NCI-H510A (cell line): ENCODE data around the gene LTF.
"Not testable (repeated sequence)": the region's sequence is repeated elsewhere in the genome, so short reads cannot be mapped to it uniquely, and the experiment has no call there.

ENCODE experiments used
- DNase-seq: peaks from one replicate; lab custom pipeline; 2025; lab: John Stamatoyannopoulos, UW

The LTF gene

DNA sequence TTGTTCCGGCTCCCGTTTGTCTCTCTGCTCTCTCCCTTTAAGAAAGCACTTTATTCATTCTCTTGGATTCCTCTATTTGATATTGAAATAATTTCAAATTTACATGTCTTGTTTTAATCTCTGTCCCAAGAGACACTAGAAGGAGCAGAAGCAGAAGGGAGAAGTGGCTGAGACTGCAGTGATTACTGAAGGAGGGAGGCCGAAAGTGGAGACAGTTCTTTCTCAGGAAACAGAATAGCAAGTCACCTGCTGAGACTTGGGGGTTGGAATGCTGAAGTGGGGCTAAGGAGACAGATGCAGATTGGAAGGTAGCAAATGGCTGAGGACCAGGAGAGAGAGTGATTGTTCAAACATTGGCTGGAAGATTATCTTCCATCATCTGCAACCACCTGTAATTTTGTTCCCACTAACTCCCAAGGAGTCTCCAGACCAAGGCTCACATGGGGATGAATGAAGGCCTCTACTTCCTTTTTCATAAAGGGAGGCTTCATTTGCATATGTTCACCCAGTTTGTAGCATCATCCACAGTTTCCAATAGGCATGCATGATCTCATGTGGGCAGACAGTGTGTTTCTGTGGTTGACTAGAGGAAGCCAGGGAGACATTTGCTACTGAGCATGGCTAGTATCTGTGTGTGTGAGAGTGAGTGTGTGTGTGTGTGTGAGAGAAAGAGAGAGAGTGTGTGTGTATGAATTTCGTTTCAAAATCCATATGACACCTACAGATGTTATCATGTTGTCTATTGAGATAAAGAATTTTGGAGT, 24.0 kb downstream of the LTF start:
- no peak for DNase-seq

- no peak for DNase-seq
Measured at GRCh38 chr3:46438831-46439230, 25.9 kb downstream of the LTF start.

DNA sequence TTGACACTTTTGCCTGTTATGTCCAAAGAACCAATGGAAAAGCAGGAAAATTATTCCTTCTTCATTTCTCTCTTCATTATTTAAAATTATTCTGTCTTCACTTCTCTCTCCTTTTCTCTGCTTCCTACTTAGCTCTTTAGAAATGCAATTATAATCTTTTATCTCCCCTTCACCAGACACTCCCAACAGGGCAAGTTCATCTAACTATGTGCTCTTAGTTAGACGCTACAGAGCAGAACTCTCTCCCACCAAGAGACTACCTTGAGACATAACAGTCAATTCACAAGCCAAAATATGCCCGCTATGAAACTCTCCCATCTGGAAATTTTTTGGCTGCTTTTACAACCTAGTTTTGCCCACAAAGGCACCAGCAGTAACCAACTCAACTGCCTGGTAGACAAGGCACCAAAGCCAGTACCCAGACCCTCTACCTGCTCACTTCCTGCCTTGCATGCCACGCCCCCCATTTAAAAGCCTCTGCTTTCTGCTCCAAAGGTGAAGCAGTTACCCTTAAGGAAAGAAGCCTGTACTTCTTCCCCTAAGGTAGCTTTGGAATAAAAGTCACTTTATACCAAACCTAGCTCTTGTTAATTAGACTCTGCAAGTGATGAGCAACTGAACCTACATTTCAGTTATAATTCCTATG, 29.5 kb downstream of the LTF start:
- DNase-seq = no peak

- no peak for DNase-seq
Measured at GRCh38 chr3:46433841-46434240, 30.9 kb downstream of the LTF start.

- DNase-seq = not testable (repeated sequence)
Measured at GRCh38 chr3:46433118-46433517, 31.6 kb downstream of the LTF start.

GRCh38 chr3:46431905-46432304, 32.8 kb downstream of the LTF start:
- not testable (repeated sequence) for DNase-seq

DNA sequence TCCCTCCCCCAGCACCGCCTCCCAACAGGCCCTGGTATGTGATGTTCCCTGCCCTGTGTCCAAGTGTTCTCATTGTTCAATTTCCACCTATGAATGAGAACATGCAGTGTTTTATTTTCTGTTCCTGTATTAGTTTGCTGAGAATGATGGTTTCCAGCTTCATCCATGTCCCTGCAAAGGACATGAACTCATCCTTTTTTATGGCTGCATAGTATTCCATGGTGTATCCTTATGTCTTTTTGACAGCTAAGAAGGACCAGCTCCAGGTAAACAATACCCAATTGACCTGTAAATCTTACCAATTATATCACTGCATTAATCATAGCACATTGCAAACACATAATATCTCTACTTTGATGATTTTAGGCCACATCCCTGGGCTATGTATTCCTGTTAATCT, 33.8 kb downstream of the LTF start:
- DNase-seq = not testable (repeated sequence)

DNA sequence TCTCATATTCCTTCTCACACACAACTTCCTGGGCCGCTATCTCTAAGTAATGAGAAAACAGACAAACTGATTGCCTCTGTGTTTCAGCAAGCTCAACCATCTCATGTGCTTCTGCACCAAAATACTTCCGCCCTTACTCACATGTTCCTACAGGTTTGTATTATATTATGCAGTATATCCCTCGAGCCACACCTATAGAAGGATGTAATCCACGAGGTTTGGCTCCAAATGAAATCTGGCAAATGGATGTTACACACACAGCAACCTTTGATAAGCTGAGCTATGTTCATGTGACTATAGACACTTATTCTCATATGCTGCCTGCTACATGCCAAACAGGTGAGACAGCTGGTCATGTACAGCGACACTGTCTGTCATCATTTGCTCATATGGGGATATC, 35.0 kb downstream of the LTF start:
- DNase-seq = no peak

DNA sequence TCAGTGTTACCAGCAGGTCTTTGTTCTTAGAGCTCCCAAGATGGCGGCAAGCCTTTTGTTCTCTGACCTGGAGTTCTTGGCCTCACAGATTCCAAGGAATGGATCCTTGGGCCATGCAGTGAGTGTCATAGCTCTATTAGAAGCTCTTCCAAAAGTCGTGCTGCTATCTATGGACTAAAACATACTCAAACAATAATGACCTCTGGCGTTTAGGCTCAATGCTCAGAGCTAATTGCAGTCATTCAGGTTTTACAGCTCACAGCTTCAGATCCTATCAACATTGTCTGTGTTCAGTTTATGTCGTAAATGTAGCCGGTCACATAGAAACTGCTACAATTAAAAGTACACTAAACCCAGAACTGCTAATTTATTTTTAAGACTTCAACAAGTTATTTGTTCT, 35.5 kb downstream of the LTF start:
- no peak for DNase-seq

DNA sequence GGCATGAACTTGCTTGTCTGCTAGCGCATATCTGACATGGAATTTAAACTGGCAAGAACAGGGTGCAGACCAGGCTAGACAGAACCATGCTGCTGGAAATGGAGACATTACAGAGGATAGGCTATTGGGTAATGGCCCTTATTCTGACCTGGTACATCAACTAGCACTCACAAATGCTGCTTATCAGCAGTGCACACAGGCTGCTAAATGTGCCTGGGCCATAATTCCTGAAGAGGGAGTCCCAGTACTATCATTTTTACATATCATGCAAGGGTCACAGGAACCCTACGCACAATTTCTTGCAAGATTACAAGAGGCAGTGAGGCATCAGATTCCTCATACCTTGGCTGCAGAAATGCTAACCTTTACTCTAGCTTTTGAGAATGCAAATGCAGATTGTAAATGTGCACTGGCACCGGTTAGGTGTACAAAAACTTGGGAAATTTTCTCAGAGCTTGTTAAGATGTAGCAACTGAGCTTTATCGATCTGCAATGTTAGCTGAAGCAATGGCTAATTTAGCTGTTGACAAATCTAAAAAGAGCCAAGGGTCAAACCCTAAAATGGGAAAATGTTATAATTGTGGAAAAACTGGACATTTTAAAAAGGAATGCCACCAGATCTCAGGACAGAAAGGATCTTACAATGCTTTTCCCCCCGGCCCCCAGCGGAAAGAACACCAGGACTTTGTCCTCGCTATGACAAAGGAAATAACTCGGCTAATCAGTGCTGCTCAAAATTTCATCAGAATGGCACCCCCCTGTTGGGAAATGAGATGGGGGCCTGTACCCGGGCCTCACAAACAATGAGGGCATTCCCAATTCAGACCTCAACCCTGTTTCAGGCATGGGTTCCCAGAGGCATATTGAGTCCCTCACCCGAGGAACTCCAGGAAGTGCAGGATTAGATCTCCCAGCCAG, 36.5 kb downstream of the LTF start:
- DNase-seq = no peak

DNA sequence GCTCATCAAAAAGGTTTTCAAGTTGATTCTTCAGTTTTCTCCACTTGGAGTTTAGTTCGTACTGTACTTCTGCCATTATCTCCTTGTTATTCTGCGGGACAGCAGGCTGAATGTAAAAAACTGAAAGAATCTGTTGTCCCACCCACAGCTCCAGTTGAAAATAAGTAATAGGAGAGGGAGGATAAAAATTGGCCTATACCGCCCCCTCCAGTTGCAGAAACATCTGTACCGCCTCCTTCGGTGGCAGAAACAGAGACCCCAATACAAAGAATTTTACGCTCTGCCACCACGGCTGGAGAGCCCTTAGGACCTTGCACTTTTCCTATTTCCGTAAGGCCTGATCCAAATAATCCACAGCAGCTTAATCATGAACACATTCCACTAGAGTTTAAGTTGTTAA, 37.3 kb downstream of the LTF start:
- DNase-seq = not testable (repeated sequence)

- not testable (repeated sequence) for DNase-seq
Measured at GRCh38 chr3:46426476-46426875, 38.2 kb downstream of the LTF start.

DNA sequence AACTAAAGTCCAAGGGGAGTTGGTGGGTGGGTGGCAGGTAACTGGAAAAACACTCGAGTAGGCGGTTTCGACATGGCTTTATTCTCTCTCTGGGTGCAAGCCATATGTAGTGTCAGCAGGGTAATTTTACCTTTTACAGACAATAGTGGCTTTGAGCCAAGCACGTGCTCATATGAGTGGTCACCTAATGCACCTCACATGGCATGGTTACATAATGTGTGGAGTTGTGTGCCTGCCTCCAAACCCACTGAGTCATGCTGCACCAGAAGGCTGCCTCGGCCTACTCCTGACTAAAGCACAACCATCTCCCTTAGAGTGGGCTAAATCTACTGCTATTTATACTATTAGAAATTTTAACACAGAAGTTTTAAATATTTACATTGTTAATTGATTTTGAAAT, 41.1 kb downstream of the LTF start:
- DNase-seq = peak; percentile 12

DNA sequence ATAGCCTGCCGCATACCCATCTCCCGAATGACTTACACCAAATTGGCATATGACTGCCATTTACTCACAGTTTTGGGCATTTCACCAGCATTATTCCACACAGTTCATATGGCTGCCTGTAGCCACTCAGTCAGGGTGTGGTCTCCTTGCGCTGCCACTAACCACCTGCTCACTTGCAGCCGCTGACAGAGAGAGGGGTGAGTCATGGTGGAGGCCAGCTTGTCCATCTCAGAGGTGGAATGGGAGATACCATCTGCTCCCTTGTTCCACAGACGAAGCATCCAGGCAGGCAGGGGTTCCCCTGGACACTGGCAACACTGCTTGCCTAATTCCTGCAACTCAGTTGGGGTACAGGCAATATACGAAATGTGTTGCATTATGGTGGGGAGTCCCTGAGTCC, 42.1 kb downstream of the LTF start:
- DNase-seq = peak; percentile 8

DNA sequence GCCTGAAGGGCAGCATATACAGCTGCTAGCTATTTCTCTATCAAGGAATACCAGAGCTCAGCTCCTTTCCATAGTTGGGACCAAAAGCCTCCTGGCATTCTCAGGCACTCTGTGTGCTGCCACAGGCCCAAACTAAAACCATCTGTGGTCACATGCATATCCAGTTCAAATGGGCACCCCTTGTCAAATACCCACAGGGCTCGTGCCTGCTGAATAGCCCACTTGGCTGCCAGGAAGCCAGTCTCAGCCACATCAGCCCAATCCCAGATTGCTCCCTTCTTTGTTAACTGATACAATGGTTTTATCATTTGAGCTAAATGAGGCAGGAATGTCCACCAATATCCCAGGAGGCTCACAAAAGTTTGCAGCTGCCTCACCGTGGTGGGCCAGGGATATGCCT, 43.8 kb downstream of the LTF start:
- no peak for DNase-seq

DNA sequence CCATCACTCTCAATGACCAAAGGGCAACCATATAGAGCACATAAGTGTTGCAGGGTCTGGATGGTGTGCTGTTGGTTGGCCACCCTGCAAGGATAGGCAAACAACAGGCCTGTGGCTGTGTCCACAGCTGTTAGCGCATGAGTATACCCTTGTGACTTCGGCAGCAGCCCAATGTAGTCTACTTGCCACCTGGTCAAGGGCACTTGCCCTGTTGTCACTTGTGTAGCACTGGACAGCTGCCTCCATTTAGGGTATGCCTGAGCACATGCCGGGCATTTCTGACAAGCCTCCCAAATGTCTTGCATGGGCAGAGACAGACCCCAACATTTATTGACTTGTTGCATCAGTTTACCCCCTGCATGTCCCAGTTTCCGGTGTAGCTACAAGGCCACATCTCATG, 44.9 kb downstream of the LTF start:
- DNase-seq = no peak

GRCh38 chr3:46417841-46418611, 46.7 kb downstream of the LTF start:
- no peak for DNase-seq

GRCh38 chr3:46416811-46417510, 47.7 kb downstream of the LTF start:
- no peak for DNase-seq

GRCh38 chr3:46416125-46416810, 48.4 kb downstream of the LTF start:
- peak; percentile 42 for DNase-seq

DNA sequence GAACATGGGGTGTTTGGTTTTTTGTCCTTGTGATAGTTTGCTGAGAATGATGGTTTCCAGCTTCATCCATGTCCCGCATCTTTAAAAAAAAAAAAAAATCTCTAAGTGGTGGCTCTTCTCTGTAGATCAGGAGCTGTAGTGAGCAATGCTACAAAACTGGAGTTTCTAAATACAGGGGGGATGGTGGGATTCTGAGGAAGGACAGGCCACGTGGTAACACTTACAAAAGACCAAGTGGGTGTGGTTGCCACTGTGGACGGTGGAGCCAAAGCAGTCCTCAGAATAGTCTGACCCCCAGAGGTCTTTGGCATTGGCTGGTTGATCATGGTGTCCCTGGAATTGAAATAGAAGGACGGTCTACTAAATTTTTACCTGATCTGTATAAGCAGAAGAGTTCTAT, 50.0 kb downstream of the LTF start:
- DNase-seq = no peak

DNA sequence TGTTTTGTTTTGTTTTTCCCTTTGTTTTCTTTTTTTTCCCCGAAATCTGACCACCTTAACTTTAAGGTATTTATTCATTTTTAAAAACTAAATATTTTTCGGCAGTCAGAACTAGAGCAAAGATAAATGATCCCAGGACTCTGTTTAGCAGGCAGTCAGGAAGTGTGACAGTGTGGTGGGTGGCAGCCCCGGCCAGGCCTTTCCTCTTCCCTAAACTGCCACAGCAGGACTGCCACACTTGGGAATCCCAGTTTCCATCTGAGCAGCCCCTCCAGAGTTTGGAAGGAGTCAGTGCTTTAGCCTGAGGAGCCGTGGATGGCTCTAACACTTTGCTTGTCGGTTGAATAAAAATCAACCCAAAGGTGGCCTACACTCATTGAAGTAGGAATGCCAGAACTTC, 50.8 kb downstream of the LTF start:
- DNase-seq = no peak
